NOMO-1 (cell line): ENCODE results near the gene TCEA3.
A peak's percentile ranks its signal among the peaks of the same experiment; 100 is the strongest.

Experiments
- DNase-seq, 2 experiments: peaks; one replicate each; lab custom pipeline; 2025; ENCODE audit not compliant: unreplicated experiment in 2 of 2; lab: John Stamatoyannopoulos, UW

The TCEA3 gene

GRCh38 chr1:23422241-23422877 lies 2.2 kb downstream of the TCEA3 start:
- DNase-seq: peak; percentile 70 to 83

- DNase-seq: no peak
Observed at GRCh38 chr1:23421753-23422240, 2.8 kb downstream of the TCEA3 start.

DNA sequence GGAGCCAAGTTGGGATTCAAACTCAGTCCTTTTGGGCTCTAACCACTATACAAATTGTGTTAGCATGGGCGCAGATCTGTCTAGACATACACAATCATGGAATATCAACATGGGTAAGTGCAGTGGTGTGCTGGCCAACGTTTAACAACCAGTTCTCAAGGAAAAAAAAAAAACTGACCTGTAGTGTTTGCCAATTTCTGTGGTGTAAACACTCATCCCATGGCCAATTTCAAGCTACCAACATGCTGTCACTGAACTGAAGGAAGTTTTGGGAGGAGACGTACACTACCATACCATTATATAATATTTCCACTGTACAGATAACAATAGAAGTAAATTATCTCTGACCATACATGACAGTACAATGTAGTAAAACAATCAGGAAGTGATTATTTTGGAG lies 3.2 kb downstream of the TCEA3 start:
- no peak for DNase-seq

DNA sequence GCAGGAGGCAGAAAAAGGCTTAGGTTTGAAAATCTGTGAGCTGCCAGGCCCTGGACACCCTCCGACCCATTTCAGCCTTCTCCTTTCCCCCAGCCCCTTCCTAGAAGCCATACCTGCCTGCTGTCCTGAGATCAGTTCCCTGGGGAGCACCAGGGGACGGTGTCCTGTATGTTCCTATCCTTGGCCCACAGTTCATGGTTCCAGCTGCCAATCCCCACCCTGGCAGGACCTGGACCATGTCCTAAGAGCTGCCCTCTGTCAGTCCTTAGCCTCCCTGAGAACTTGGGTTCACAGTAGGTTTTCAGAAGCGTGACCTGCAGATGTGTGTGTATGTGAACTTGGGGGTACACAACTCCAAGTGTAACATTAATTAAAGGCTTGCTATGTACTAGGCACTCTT lies 3.8 kb downstream of the TCEA3 start:
- DNase-seq: no peak

DNA sequence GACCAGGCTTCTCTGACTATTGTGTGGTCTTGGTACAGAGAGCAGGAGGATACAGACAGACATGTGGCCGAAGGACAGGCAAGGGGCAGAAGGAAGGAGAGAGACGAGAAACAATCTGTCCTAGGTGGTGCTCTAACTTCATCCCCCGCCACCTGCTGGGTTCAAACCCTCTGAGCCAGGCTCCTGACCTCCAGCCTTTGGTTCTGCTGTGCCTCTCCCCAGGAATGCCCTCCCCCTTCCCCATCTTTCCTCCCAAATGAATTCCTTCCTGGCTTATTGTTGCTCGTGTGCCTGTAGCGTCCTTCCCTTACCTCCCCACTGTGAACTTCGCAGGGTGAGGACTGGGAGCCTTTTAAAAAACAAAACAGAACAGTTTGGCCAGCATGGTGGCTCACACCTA lies 5.4 kb downstream of the TCEA3 start:
- no peak for DNase-seq

DNA sequence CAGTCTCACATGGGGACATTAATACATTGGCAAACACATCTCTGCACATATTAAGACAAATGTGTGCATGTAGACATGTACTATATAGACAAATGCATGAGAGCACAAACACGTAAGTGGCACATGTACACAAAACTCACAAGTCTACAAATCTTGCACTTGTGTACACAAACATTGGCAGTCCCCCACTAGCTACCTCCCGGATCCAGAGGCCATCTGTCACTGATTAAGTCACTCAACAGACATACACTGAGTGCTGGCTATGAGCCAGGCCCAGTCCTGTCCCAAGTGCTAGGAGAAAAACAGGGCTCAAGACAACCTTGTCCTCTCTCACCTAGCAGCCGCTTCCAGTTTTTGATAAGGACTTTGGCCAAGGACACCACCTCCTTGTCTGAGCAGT lies 7.0 kb downstream of the TCEA3 start:
- no peak for DNase-seq

- DNase-seq: no peak
Observed at GRCh38 chr1:23416964-23417363, 7.6 kb downstream of the TCEA3 start.

- no peak for DNase-seq
Observed at GRCh38 chr1:23408797-23409290, 15.7 kb downstream of the TCEA3 start.

DNA sequence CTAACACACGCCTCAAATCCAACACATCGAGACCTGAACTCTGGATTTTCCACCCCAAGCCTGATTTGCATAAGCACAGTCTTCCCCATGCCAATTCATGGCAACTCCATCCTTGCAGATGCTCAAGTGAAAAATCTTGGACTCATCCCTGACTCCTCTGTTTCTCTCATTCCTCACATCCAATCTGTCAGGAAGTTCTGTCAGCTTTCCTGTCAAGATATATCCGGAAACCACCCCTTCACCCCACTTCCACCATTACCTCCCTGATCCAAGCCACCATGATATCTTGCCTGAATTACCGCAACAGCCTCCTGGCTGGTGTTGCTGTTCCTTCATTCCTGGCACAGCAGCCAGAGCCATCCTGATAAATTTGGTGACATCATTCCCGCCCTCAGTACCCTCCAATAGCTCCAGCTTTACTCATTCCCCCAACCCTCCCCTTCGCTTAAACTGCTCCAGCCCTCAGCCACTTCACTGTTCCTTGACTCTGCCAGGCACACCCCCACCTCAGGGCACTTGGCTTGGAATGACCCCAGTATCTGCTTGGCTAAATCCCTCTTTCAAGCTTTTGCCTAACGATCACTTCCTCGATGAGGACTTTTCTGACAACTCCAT lies 17.4 kb downstream of the TCEA3 start:
- DNase-seq: no peak

- no peak for DNase-seq
Observed at GRCh38 chr1:23405946-23406345, 18.6 kb downstream of the TCEA3 start.

- DNase-seq: peak; percentile 46 to 75
Observed at GRCh38 chr1:23403735-23404486, 20.6 kb downstream of the TCEA3 start.

DNA sequence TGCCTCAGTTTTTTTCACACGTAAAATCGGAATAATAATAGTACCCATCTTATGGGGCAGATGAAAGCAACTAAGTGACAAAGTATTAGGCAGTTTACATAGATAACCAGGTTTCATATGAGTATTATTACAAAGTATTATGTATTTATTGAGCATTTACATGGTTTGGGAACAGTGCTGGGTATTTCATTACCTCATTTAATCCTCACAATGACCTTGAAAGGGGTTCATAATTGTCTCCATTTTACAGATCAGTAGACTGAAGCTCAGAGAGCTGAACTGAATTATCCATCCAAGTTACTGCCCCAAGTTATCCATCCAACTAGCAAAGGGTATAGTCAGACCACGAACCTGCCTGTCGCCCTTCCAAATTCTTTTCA lies 21.2 kb downstream of the TCEA3 start:
- no peak for DNase-seq

DNA sequence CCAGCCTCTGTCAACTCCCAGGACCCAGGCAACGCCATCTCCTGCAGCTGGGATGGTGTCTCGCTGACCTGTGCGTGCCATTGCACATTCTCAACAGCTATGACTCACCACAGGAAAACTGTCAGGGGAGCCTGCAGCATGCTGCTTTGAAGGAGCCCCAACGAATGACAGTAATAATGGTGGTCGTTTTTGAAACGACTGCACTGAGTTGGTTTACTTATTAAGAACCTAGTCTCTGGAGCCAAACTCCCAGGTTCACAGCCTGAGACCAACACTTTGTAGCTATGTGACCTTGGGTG lies 21.6 kb downstream of the TCEA3 start:
- peak in 1 of 2 experiments; percentile 45 for DNase-seq

DNA sequence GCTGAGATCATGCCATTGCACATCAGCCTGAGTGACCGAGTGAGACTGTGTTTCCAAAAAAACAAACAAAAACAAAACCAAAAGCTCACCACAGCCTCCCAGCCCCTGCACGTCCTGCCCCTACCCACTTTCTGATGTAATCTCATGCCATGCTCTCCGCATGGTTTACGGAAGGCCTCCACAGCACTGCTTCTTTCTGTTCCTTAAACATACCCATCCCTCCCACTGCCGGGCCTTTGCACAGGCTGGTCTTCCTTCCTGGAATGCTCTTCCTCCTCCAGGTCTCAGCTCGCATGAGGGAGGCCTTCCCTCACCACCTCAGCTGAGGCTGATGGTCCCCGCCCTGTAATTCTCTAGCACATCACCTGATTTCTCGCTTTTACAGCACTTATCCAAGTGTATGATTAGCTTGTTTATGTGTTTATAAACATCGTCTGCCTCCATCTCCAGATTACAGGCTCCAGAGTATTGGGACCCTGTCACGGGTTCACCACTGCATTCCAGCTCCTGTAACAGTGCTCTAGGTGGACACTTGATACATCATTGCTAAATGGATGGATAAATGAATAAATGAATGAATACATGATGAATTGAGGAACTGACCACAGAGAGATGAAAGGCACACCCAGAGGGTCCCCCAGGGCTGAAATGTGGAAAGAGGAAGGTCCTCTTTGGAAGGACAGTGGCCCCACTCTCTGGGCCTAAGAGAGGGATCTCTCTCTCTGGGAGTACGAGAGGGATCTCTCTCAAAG lies 22.1 kb downstream of the TCEA3 start:
- peak; percentile 60 to 68 for DNase-seq

- no peak for DNase-seq
Observed at GRCh38 chr1:23401313-23401712, 23.2 kb downstream of the TCEA3 start.

- DNase-seq: no peak
Observed at GRCh38 chr1:23400324-23401114, 24.0 kb downstream of the TCEA3 start.

DNA sequence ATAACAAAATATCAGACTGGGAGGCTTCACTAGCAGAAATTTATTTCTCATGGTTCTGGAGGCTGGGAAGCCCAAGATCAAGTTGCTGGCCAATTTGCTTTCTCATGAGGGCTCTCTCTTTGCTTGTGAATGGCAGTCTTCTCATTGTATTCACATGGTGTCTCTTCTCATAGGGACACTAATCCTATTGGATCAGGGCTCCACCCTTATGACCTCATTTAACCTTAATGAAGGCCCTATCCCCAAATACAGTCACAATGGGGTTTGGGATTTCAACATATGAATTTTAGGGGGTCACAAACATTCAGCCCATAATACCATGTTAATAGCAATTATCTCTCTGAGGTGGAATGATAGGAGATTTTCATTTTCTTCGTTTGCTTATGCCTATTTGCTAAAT lies 25.3 kb downstream of the TCEA3 start:
- no peak for DNase-seq

DNA sequence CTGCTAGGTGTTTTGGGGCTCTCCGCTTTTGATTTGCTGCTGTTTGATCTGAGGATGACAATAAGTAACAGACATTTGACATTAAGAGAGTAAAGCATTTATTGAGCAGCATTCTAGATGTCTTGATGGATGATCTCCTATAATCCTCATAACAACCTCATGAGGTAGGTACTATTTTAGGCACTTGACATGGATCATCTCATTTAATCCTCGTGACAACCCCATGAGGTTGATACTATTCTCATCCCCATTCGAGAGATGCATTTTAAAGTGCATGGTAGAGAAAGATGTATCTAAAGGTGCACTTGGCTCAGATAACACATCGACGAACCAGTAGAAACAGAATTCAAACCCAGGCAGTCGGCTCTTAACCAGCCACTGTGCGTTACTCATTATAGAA lies 26.6 kb downstream of the TCEA3 start:
- DNase-seq: no peak

DNA sequence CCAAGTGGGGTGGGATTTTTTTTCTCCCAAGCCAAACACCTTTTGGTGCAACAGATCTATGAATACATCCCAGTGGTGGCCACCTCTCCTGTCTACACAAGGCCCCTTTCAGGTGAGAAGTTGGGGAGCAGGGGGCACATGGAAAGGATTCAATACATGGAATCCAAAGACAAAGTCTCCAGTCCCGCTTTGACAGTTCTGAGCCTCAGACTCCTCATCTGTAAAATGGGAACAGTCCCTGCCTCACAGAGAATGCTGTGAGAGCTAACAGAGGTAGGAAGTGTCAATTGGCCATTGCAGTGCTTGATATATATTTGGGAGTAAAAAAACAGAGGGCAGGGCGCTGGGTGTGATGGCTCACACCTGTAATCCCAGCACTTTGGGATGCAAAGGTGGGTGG lies 28.2 kb downstream of the TCEA3 start:
- no peak for DNase-seq

- DNase-seq: no peak
Observed at GRCh38 chr1:23395849-23396248, 28.7 kb downstream of the TCEA3 start.
